AG04449 (cell line): Measurements from ENCODE around the gene SLCO2A1.

Experiments
- CTCF ChIA-PET: fragments of 350-600 bp; formaldehyde crosslinking; extraction: SDS; loops from one replicate; lab custom pipeline; 2021; ENCODE audit warnings: antibody characterized with exemption; lab: Yijun Ruan, JAX
- POLR2A ChIA-PET: fragments of 400-600, 350-600 bp; formaldehyde crosslinking; extraction: SDS; loops from one replicate; lab custom pipeline; 2020; ENCODE audit warnings: antibody characterized with exemption, inconsistent platforms; lab: Yijun Ruan, JAX
- DNase-seq: peaks from one replicate; pipeline ENCODE4 v3.0.0-alpha.2; 2010; ENCODE audit warnings: low read depth, low spot score
- H3K4me3 ChIP-seq: 2 replicates; pipeline ENCODE4 v1.5.1; 2011; ENCODE audit warnings: low read depth, mild to moderate bottlenecking, control low read depth, low read length
- TF ChIP-seq, protein P1 (sequence below): IDR thresholded peaks from one replicate; pipeline ENCODE4 v1.5.1; 2011; ENCODE audit warnings: mild to moderate bottlenecking, moderate library complexity, low read length, control low read depth, inconsistent platforms; ENCODE audit not compliant: insufficient read depth; ENCODE audit errors: missing control alignments

The SLCO2A1 gene

DNA sequence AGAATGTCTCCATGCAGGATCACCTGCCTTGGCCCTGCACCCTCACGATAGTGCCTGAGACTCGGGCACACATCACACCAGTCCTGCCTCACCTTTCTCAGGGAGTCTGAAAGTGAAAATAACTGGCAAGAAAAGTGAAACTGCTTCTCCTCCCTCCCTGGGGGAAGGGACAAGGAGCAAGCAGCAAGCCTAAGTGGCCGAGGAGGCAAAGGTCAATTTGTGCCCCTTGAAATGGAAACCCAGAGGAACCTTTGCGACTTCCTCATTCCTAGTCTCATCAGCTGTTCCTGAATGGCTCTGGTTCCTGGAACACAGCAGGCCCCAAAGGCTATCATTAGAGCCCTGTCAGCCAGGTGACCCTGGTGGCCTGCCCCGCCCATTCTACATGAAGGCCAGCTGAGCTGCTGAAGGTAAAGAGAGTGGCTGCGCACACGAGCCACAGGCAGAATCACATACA, 28.0 kb upstream of the SLCO2A1 start:
- CTCF ChIA-PET = interaction anchor here (1.0 to 1.3 kb wide), 2 partner anchors 127 to 239 kb away, joined by 3 to 6 read pairs; no protein-coding TSS in a partner anchor
- POLR2A ChIA-PET = no interaction called here
- no peak overlapping the region for H3K4me3 ChIP-seq
- TF ChIP-seq, protein P1, sequence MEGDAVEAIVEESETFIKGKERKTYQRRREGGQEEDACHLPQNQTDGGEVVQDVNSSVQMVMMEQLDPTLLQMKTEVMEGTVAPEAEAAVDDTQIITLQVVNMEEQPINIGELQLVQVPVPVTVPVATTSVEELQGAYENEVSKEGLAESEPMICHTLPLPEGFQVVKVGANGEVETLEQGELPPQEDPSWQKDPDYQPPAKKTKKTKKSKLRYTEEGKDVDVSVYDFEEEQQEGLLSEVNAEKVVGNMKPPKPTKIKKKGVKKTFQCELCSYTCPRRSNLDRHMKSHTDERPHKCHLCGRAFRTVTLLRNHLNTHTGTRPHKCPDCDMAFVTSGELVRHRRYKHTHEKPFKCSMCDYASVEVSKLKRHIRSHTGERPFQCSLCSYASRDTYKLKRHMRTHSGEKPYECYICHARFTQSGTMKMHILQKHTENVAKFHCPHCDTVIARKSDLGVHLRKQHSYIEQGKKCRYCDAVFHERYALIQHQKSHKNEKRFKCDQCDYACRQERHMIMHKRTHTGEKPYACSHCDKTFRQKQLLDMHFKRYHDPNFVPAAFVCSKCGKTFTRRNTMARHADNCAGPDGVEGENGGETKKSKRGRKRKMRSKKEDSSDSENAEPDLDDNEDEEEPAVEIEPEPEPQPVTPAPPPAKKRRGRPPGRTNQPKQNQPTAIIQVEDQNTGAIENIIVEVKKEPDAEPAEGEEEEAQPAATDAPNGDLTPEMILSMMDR = no peak
- no peak for DNase-seq

DNA sequence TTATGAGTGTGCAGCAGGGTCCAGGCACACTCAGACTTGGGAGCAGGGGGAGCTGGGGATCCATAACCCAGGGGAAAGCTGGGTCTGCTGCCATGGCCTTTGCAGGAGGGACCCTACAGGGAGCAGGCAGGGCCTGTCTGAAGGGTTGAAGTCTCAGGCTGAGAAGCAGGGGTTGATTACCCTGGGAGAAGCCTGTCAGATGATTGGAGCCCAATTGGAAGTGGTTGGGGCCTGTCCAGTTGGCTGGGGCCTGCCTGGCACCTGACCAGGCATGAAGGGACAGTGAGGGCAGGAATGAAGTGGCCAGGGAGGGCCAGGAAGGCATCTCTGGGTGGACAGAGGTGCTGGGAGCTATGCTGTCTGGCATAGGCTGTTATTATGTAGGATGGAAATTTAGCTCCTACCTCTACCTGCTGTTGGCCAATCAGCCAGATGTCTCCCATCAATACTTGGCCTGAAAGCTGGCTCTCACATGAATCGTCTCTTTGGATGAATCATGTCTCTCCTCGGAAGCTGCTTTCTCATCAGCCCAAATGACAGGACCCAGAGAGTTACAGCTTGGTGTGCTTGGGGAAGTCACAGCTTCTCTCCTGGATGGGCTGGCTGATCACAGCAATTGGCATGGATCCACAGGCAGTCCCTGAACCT, 27.4 kb upstream of the SLCO2A1 start:
- ChIA-PET POLR2A (no interaction called here), CTCF (interaction anchor here (1.3 kb wide), 1 partner anchor 127 kb away, joined by 6 read pairs; no protein-coding TSS in a partner anchor)
- TF ChIP-seq, protein P1 = no peak
- H3K4me3 ChIP-seq = no peak overlapping the region
- DNase-seq = no peak

DNA sequence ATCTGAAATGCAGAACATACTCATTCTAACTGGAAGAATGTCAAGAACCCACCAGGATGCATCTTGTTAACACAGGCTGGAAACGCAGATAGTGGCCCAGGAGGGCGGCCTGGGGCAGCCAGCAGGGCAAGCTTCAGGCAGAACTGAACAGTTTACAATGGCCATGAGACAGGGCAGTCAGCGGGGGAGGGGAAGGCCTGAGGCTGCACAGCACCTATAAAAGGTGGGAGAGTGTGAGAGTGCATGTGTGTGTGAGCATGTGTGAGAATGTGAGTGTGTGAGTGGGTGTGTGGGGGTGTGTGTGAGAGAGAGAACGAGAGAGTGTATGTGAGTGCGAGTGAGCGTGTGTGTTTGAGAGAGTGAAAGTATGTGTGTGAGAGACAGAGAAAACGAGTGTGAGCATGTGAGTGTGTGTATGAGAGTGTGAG, 26.8 kb upstream of the SLCO2A1 start:
- no peak for DNase-seq
- no peak overlapping the region for H3K4me3 ChIP-seq
- POLR2A ChIA-PET = no interaction called here
- CTCF ChIA-PET = no interaction called here
- TF ChIP-seq, protein P1 = no peak

DNA sequence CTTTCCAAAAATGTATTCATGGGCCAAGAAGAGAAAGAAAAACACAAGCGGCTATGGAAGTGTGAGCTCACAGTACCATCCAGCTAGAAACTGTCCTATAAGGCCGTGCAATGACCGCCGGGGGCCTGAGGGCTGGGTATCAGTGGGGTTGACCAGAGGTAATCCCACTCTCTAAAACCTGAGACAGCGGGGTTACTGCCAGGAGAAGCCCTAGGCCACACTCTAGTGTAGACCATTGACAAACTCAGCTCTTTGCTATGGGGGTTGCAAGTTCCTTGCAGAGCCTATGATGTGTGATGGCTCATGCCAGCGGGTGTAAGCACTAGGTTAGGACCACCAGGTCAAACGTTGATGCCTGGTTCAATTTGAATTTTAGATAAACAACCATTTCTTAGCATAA, 25.9 kb upstream of the SLCO2A1 start:
- CTCF ChIA-PET = interaction anchor here (0.6 to 1.0 kb wide), 2 partner anchors 126 to 128 kb away, joined by 3 read pairs; no protein-coding TSS in a partner anchor
- TF ChIP-seq, protein P1 = no peak

DNA sequence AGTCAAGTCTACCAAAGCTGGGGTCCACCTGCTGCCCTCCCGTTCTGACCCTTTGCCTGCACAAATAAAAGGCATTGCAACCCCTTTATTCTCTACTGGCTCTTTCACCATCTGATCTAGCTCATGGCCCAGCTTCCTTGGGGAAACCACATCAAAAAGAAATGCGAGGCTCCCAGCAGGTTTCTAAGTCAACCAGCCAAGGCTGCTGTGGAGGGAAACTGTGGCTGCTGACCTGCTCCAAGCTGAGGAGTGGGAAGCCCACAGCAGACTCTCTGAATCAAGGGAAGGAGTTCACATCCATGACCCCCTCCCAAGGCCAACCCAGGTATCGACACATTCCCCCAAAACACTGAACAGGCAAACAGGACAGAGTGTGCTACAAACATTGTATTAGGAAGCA, 25.2 kb upstream of the SLCO2A1 start:
- CTCF ChIA-PET = interaction anchor here (0.6 kb wide), 1 partner anchor 125 kb away, joined by 3 read pairs; no protein-coding TSS in a partner anchor
- TF ChIP-seq, protein P1 = no peak
- POLR2A ChIA-PET = interaction anchor here (0.6 kb wide), 1 partner anchor 86 kb away, joined by 4 read pairs; no protein-coding TSS in a partner anchor
- H3K4me3 ChIP-seq = no peak overlapping the region
- DNase-seq = no peak

More for the DNA sequence above, 25.9 kb upstream of the SLCO2A1 start:
- H3K4me3 ChIP-seq = no peak overlapping the region
- no peak for DNase-seq
- POLR2A ChIA-PET = no interaction called here

DNA sequence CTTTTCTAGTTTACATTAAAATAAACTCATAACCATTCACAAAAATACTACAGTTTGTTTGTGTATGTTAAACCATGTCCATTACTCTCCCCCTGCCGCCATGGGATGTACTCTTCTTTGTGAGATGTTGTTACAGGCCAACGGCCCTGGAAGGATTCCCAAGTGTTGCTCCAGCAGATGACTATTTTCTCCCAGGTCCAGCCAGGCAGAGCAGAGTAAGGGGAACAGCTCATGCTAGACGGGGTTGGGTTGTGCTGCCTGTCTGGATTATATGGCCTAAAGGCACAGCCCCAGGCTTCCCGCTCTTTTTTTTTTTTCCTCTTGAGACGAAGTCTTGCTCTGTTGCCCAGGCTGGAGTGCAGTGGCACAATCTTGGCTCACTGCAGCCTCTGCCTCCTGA, 24.5 kb upstream of the SLCO2A1 start:
- H3K4me3 ChIP-seq = no peak overlapping the region
- DNase-seq = no peak
- POLR2A ChIA-PET = no interaction called here
- CTCF ChIA-PET = no interaction called here
- TF ChIP-seq, protein P1 = no peak
